Measurements from ENCODE around the gene FRAS1.
"Not testable (repeated sequence)": the region's sequence is repeated elsewhere in the genome, so short reads cannot be mapped to it uniquely, and the experiment has no call there.

The FRAS1 gene

GRCh38 chr4:78100060-78100459 lies 42.9 kb downstream of the FRAS1 start:
- no peak overlapping the region for H3K27ac ChIP-seq
- no peak for DNase-seq (ENCODE audit: low read depth, low spot score)

- H3K27ac ChIP-seq = no peak overlapping the region
- no peak for DNase-seq (ENCODE audit: low read depth, low spot score)
Measured at GRCh38 chr4:78119698-78120097, 62.6 kb downstream of the FRAS1 start.

GRCh38 chr4:78120144-78120880 lies 63.2 kb downstream of the FRAS1 start:
- DNase-seq (ENCODE audit: low read depth, low spot score) = no peak
- H3K27ac ChIP-seq = no peak overlapping the region

- H3K27ac ChIP-seq = no peak overlapping the region
Measured at GRCh38 chr4:78121338-78121904, 64.3 kb downstream of the FRAS1 start.

GRCh38 chr4:78125834-78126331 lies 68.8 kb downstream of the FRAS1 start:
- not testable (repeated sequence) for H3K27ac ChIP-seq; DNase-seq (ENCODE audit: low read depth, low spot score)

More at GRCh38 chr4:78121338-78121904, 64.3 kb downstream of the FRAS1 start:
- no peak for DNase-seq (ENCODE audit: low read depth, low spot score)

GRCh38 chr4:78129383-78130108 lies 72.4 kb downstream of the FRAS1 start:
- no peak overlapping the region for H3K27ac ChIP-seq
- no peak for DNase-seq (ENCODE audit: low read depth, low spot score)

GRCh38 chr4:78131403-78131802 lies 74.3 kb downstream of the FRAS1 start:
- H3K27ac ChIP-seq = no peak overlapping the region
- DNase-seq (ENCODE audit: low read depth, low spot score) = no peak

- H3K27ac ChIP-seq = no peak overlapping the region
- no peak for DNase-seq (ENCODE audit: low read depth, low spot score)
Measured at GRCh38 chr4:78136109-78137081, 79.3 kb downstream of the FRAS1 start.

- no peak for DNase-seq (ENCODE audit: low read depth, low spot score)
- H3K27ac ChIP-seq = no peak overlapping the region
Measured at GRCh38 chr4:78137532-78137931, 80.4 kb downstream of the FRAS1 start.

GRCh38 chr4:78138252-78138651 lies 81.1 kb downstream of the FRAS1 start:
- no peak for DNase-seq (ENCODE audit: low read depth, low spot score)
- no peak overlapping the region for H3K27ac ChIP-seq

GRCh38 chr4:78143634-78144033 lies 86.5 kb downstream of the FRAS1 start:
- DNase-seq (ENCODE audit: low read depth, low spot score) = no peak
- no peak overlapping the region for H3K27ac ChIP-seq

- H3K27ac ChIP-seq = no peak overlapping the region
- no peak for DNase-seq (ENCODE audit: low read depth, low spot score)
Measured at GRCh38 chr4:78145008-78145407, 87.9 kb downstream of the FRAS1 start.

- no peak for DNase-seq (ENCODE audit: low read depth, low spot score)
- no peak overlapping the region for H3K27ac ChIP-seq
Measured at GRCh38 chr4:78145622-78146021, 88.5 kb downstream of the FRAS1 start.

- no peak for DNase-seq (ENCODE audit: low read depth, low spot score)
- no peak overlapping the region for H3K27ac ChIP-seq
Measured at GRCh38 chr4:78149751-78150542, 92.8 kb downstream of the FRAS1 start.

- no peak overlapping the region for H3K27ac ChIP-seq
- no peak for DNase-seq (ENCODE audit: low read depth, low spot score)
Measured at GRCh38 chr4:78150543-78150864, 93.4 kb downstream of the FRAS1 start.

GRCh38 chr4:78152795-78153194 lies 95.7 kb downstream of the FRAS1 start:
- DNase-seq (ENCODE audit: low read depth, low spot score) = no peak
- no peak overlapping the region for H3K27ac ChIP-seq

- no peak for DNase-seq (ENCODE audit: low read depth, low spot score)
- H3K27ac ChIP-seq = no peak overlapping the region
Measured at GRCh38 chr4:78154972-78155590, 98.0 kb downstream of the FRAS1 start.

- H3K27ac ChIP-seq = no peak overlapping the region
- no peak for DNase-seq (ENCODE audit: low read depth, low spot score)
Measured at GRCh38 chr4:78155616-78156105, 98.5 kb downstream of the FRAS1 start.

GRCh38 chr4:78156520-78156919 lies 99.4 kb downstream of the FRAS1 start:
- H3K27ac ChIP-seq = no peak overlapping the region
- DNase-seq (ENCODE audit: low read depth, low spot score) = no peak
